ENCODE results near the gene P3H2.

DNA sequence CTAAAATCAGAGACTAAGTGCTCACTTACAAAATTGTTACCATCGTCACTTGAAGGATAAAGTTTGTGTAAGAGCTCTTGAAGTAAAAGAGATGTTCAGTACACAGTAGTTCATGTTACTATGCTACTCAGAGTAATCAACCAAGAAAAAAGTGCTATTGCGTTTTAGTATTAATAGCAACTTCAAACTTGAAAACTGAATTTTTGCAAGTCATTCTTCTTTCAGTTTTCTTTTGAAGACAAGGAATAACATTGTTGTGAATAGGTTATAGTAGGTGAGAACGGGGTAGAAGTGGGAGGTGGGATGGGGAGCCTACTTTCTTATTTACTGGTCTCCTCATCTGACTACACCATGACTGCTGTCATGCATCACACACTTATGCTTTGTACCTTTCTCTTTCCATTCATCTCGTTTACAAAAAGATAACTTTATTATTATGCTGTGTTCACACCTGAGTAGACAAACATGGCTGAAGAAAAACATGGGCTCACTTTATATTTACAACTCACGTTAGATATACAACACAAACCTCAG is 39.3 kb upstream of the P3H2 start:
- TF ChIP-seq EZH2 (IDR thresholded peaks at IDR 0.05; ENCODE audit: low read depth) = no peak
- TF ChIP-seq, protein P1, sequence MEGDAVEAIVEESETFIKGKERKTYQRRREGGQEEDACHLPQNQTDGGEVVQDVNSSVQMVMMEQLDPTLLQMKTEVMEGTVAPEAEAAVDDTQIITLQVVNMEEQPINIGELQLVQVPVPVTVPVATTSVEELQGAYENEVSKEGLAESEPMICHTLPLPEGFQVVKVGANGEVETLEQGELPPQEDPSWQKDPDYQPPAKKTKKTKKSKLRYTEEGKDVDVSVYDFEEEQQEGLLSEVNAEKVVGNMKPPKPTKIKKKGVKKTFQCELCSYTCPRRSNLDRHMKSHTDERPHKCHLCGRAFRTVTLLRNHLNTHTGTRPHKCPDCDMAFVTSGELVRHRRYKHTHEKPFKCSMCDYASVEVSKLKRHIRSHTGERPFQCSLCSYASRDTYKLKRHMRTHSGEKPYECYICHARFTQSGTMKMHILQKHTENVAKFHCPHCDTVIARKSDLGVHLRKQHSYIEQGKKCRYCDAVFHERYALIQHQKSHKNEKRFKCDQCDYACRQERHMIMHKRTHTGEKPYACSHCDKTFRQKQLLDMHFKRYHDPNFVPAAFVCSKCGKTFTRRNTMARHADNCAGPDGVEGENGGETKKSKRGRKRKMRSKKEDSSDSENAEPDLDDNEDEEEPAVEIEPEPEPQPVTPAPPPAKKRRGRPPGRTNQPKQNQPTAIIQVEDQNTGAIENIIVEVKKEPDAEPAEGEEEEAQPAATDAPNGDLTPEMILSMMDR (conservative IDR thresholded peaks at IDR 0.05) = no peak
